RWPE2 (cell line): ENCODE results near the gene CCDC33.

Experiments used
- ATAC-seq: fragments of 200-7000 bp; cut with Tn5 transposase; 3 replicates; pipeline ENCODE4 v1.9.1; 2021; ENCODE audit warnings: low read depth
- DNase-seq: peaks from one replicate; pipeline ENCODE4 v3.0.0-alpha.2; 2020; ENCODE audit warnings: low spot score
- H3K27ac ChIP-seq: fragments of 450-650 bp; 2 replicates; pipeline ENCODE4 v1.5.1; 2017; ENCODE audit warnings: mild to moderate bottlenecking; ENCODE audit not compliant: poor library complexity, severe bottlenecking
- H3K27me3 ChIP-seq: fragments of 250-450 bp; sonication (Bioruptor Pico); 2 replicates; pipeline ENCODE4 v1.5.1; 2021; ENCODE audit warnings: mild to moderate bottlenecking, moderate library complexity; ENCODE audit not compliant: insufficient read depth, poor library complexity, severe bottlenecking
- H3K36me3 ChIP-seq: fragments of 250-450 bp; sonication (Bioruptor Pico); 2 replicates; pipeline ENCODE4 v1.5.1; 2020; ENCODE audit warnings: low read depth, mild to moderate bottlenecking, moderate library complexity
- H3K4me1 ChIP-seq: fragments of 250-450 bp; sonication (Bioruptor Pico); 2 replicates; pipeline ENCODE4 v1.5.1; 2021; ENCODE audit warnings: mild to moderate bottlenecking, moderate library complexity; ENCODE audit not compliant: insufficient read depth, poor library complexity, severe bottlenecking
- H3K4me3 ChIP-seq: fragments of 250-450 bp; sonication (Bioruptor Pico); 2 replicates; pipeline ENCODE4 v1.5.1; 2021; ENCODE audit warnings: mild to moderate bottlenecking, moderate library complexity; ENCODE audit not compliant: severe bottlenecking
- H3K9me3 ChIP-seq: fragments of 250-450 bp; sonication (Bioruptor Pico); 2 replicates; pipeline ENCODE4 v1.5.1; 2021; ENCODE audit warnings: mild to moderate bottlenecking, moderate library complexity; ENCODE audit not compliant: severe bottlenecking
- TF ChIP-seq, protein P1 (sequence below): fragments of 450-650 bp; IDR thresholded peaks from one replicate; pipeline ENCODE4 v1.5.1; 2017; ENCODE audit warnings: mild to moderate bottlenecking, moderate library complexity; ENCODE audit not compliant: poor library complexity, severe bottlenecking

CCDC33 gene

DNA sequence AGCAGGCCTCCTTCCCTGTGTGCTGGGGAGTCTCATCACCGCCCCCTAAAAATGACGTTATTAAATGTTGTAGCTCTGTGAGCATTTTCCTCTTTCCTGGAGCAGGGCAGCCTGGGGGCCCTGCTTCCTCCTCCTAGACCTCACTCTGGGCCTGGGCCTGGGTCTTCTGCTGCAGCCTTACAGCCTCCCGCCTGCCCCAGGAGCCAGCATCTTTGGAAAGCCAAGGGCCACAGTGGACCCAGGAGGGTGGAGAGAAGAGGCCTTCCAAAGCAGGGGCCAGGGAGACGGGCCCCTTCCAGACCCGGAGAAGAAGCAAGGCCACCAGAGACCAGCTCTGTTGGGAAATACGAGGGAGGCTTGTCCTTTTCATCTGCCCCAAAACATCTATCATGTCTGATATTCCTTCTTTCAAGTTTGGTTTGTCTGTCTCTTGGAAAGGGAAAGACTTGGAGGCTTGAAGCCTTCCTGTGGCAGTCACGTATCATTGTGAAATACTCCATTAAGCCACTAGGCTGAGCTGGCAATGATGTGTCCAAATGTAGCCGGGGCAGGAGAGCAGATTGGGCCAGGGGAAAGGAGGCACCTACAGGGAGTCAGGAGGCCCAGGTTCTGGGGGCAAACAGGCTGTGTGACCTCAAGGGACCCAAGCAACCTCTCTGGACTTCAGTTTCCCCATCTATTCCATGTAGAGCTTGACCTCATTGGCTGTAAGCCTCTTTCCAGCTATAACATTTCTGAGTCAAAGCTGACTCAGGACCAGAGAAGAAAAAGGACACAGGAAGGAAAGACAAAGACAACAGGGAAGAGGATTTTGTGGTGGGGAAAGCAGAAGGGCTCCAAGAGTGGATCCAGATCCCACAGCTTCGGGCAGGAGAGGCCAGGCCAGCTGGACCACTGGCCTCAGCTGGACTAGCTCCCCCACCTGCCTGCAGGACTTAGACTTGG is 100.2 kb downstream of the CCDC33 start:
- Histone ChIP-seq H3K9me3 (no peaks in the 10 kb centered on the region), H3K27ac (no peak overlapping the region), H3K4me3 (no peak overlapping the region), H3K27me3 (no peaks in the 10 kb centered on the region), H3K4me1 (peaks cover 8% of the 10 kb centered on the region), H3K36me3 (no peaks in the 10 kb centered on the region)
- no peak for ATAC-seq
- TF ChIP-seq, protein P1, sequence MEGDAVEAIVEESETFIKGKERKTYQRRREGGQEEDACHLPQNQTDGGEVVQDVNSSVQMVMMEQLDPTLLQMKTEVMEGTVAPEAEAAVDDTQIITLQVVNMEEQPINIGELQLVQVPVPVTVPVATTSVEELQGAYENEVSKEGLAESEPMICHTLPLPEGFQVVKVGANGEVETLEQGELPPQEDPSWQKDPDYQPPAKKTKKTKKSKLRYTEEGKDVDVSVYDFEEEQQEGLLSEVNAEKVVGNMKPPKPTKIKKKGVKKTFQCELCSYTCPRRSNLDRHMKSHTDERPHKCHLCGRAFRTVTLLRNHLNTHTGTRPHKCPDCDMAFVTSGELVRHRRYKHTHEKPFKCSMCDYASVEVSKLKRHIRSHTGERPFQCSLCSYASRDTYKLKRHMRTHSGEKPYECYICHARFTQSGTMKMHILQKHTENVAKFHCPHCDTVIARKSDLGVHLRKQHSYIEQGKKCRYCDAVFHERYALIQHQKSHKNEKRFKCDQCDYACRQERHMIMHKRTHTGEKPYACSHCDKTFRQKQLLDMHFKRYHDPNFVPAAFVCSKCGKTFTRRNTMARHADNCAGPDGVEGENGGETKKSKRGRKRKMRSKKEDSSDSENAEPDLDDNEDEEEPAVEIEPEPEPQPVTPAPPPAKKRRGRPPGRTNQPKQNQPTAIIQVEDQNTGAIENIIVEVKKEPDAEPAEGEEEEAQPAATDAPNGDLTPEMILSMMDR: no peak
- peak; percentile 54 for DNase-seq

DNA sequence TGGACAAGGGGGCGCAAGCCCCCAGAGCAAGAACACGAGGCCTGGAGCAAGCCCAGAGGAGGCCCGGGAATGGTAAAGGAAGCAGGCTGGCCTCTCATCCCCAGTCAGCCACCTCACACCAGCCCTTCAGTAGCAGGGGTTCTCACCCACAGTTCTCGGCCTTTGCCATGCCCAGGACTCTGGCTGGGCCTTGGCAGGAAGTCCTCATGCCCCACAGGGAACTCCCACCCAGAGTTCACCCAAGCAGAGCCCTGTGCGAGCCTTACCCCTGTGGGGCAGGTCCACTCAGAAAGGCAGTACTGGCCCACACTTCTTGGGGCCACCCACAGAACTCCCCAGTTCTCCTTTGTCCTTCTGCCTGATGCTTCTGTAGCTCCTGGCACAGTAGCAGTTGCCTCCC is 101.0 kb downstream of the CCDC33 start:
- no peaks in the 10 kb centered on the region for H3K9me3 ChIP-seq
- no peaks in the 10 kb centered on the region for H3K27me3 ChIP-seq
- ATAC-seq (no peak), DNase-seq (peak; percentile 54)
- H3K4me1 ChIP-seq: peaks cover 8% of the 10 kb centered on the region
- no peak overlapping the region for H3K27ac ChIP-seq
- TF ChIP-seq, protein P1: no peak
- H3K4me3 ChIP-seq: no peak overlapping the region
- no peaks in the 10 kb centered on the region for H3K36me3 ChIP-seq

DNA sequence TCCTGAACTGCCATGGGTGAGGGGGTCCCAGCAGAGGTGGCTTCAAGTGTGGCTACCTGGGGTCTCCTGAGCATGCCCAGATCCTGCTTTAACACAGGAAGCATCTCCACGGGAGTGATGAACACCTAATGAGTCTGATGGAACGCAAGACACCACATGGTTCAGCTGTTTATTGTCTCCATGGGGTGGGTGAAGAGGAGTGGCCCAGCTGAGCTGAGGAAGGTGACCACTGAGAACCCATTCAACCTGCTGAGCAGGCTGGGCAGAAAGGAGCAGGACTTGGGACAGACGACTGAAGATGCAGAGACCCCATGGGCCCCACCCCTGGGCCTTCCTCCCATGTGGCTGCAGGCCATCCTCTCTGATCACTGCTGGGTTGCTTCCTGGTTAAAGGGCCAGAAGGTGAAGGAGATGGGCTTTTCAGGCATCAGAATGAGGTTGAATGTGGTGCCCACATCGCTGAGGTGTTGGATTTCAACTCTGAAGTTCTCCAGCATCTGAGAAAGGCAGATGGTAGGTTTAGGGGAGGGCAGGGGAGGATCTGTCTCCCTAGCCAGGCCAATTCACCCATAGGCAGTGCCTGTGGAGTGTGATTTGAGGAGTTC is 101.6 kb downstream of the CCDC33 start:
- ATAC-seq (no peak), DNase-seq (peak; percentile 52)
- Histone ChIP-seq H3K36me3 (no peaks in the 10 kb centered on the region), H3K27ac (no peak overlapping the region), H3K4me3 (no peak overlapping the region), H3K4me1 (peaks cover 8% of the 10 kb centered on the region), H3K9me3 (no peaks in the 10 kb centered on the region), H3K27me3 (no peaks in the 10 kb centered on the region)
- TF ChIP-seq, protein P1: no peak

DNA sequence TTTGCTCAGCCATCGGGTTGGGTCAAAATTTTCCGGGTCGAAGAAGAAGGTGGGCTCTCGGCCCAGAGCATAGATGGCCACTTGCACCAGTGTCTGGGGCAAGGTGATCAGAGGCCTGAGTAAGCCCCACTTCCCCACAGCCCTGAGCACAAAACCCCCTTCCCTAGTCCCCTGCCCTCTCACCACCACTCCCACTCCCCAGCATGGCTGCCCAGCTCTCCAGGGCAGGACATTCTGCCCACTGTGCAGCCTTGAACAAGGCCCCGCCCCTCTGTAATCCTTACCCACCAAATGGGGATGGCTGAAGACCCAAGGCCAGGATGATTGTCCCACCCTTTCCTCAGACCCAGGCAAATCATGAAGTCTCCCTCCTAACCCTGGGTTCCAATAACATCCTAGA is 102.5 kb downstream of the CCDC33 start:
- no peak for ATAC-seq
- no peak overlapping the region for H3K4me3 ChIP-seq
- no peak for DNase-seq
- no peak overlapping the region for H3K27ac ChIP-seq
- peaks cover 8% of the 10 kb centered on the region for H3K4me1 ChIP-seq
- no peaks in the 10 kb centered on the region for H3K9me3 ChIP-seq
- H3K36me3 ChIP-seq: no peaks in the 10 kb centered on the region
- TF ChIP-seq, protein P1: no peak
- H3K27me3 ChIP-seq: no peaks in the 10 kb centered on the region
